ENCODE results near the gene RFC5. TPM values are rescaled to one million over a fixed set of nuclear protein-coding genes. Genes with fewer than 3 reads are reported as not detected.

RFC5 gene
- total and polyA plus RNA-seq, 2 of the 13 experiments (the other 11 are each of a cell fraction or from before 2014, with no cell fraction given) = 16.8 to 51.4 TPM

GRCh38 chr12:118025168-118025567, 8.7 kb downstream of the RFC5 start:
- CTCF ChIA-PET (ENCODE audit: low intra/inter-chr PET ratio, low total read pairs) = no interaction called here

DNA sequence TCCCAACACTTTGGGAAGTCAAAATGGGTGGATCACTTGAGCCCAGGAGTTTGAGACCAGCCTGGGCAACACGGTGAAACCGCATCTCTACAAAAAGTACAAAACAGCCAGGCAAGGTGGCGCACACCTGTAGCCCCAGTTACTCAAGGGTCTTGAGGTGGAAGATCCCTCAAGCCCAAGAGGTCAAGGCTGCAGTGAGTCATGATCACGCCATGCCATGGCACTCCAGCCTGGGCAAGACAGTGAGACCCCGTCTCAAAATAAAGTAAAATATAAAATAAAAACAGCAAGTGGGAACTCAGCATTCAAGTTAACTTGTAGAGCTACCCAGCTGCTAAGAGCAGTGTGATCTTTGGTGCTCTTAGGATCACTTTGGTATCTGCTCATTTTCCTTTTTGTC, 12.7 kb downstream of the RFC5 start:
- 94% methylated on average over 5 of the region's 5 CpGs for WGBS (ENCODE audit: low lambda C conversion rate)
- Histone ChIP-seq H4K20me1 (ENCODE audit: insufficient read depth, low read length) (no peaks in the 10 kb centered on the region), H3K9ac (ENCODE audit: insufficient read depth, low read depth, low read length) (no peak overlapping the region), H3K79me2 (ENCODE audit: insufficient read depth, low read length) (no peaks in the 10 kb centered on the region), H3K4me1 (ENCODE audit: insufficient read depth, low read length) (no peaks in the 10 kb centered on the region), H3K27me3 (ENCODE audit: control insufficient read depth in 1 of 2, insufficient read depth in 2 of 2, low read length in 2 of 2) (no peaks in the 10 kb centered on the region), H3K4me2 (ENCODE audit: low read depth, low read length) (no peak overlapping the region), H3K27ac (ENCODE audit: extremely low read length, insufficient read depth, low read length) (no peak overlapping the region), H2AFZ (ENCODE audit: low read length) (no peak overlapping the region), H3K9me3 (ENCODE audit: low read length) (no peaks in the 10 kb centered on the region), H3K36me3 (replicated peaks in 1 of 2; ENCODE audit: control insufficient read depth in 1 of 2, insufficient read depth in 2 of 2, low read length in 2 of 2) (peaks cover 17 to 58% of the 10 kb centered on the region in 2 experiments), H3K4me3 (replicated peaks in 1 of 3; ENCODE audit: insufficient read depth in 1 of 3, low read depth in 2 of 3, low read length in 3 of 3) (no peak overlapping the region)
- no TSS peak for BruUV-seq (replicated peaks)
- ATAC-seq = no peak
- no peak for FAIRE-seq
- POLR2A ChIA-PET = interaction anchor here (1.9 kb wide), 1 partner anchor 13 kb away, joined by 5 read pairs; the partner anchor contains the start of gene RFC5
- in situ Hi-C loops (cut with HindIII; ENCODE audit: extremely low pct_ligation_motif_present, low pct_unique_long_range_greater_than_20kb) = no loop called here
- intact Hi-C loops (cut with micrococcal nuclease; ENCODE audit: unreplicated experiment) = no loop called here
- DNase-seq (ENCODE audit: low spot score) = no peak
- CTCF ChIA-PET (ENCODE audit: low intra/inter-chr PET ratio, low total read pairs) = no interaction called here
- TF ChIP-seq RELA (CRISPR knock-in tag; IDR thresholded peaks at IDR 0.05) = no peak
- no peak for TF ChIP-seq PAXIP1 (CRISPR knock-in tag; conservative IDR thresholded peaks at IDR 0.05)
- TF ChIP-seq MAX (IDR thresholded peaks at IDR 0.05) = no peak
- no peak for TF ChIP-seq TFE3 (CRISPR knock-in tag; IDR thresholded peaks at IDR 0.05)
- TF ChIP-seq CCAR2 (optimal IDR thresholded peaks at IDR 0.05; ENCODE audit: low read depth, low read length) = no peak
- TF ChIP-seq, protein P1, sequence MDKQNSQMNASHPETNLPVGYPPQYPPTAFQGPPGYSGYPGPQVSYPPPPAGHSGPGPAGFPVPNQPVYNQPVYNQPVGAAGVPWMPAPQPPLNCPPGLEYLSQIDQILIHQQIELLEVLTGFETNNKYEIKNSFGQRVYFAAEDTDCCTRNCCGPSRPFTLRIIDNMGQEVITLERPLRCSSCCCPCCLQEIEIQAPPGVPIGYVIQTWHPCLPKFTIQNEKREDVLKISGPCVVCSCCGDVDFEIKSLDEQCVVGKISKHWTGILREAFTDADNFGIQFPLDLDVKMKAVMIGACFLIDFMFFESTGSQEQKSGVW (CRISPR knock-in tag; IDR thresholded peaks at IDR 0.05; ENCODE audit: borderline replicate concordance) = no peak
- TF ChIP-seq TOPORS (CRISPR knock-in tag; IDR thresholded peaks at IDR 0.05) = no peak
- no peak for TF ChIP-seq IKZF4 (CRISPR knock-in tag; IDR thresholded peaks at IDR 0.05; ENCODE audit: borderline replicate concordance, low read depth, not compliant biosample characterization)
- TF ChIP-seq ZNF672 (CRISPR knock-in tag; IDR thresholded peaks at IDR 0.05) = no peak

More at GRCh38 chr12:118025168-118025567, 8.7 kb downstream of the RFC5 start:
- no peaks in the 10 kb centered on the region for H3K9me3 ChIP-seq (ENCODE audit: low read length)
- no peak for ATAC-seq
- WGBS (ENCODE audit: low lambda C conversion rate) = 92% methylated on average over 4 of the region's 4 CpGs
- H2AFZ ChIP-seq (ENCODE audit: low read length) = no peak overlapping the region
- H3K4me3 ChIP-seq (replicated peaks in 1 of 3; ENCODE audit: insufficient read depth in 1 of 3, low read depth in 2 of 3, low read length in 3 of 3) = no peak overlapping the region
- no TSS peak for BruUV-seq (replicated peaks)
- H3K27ac ChIP-seq (ENCODE audit: extremely low read length, insufficient read depth, low read length) = no peak overlapping the region
- POLR2A ChIA-PET = no interaction called here
- no peaks in the 10 kb centered on the region for H4K20me1 ChIP-seq (ENCODE audit: insufficient read depth, low read length)
- in situ Hi-C loops (cut with HindIII; ENCODE audit: extremely low pct_ligation_motif_present, low pct_unique_long_range_greater_than_20kb) = no loop called here
- H3K4me2 ChIP-seq (ENCODE audit: low read depth, low read length) = no peak overlapping the region
- DNase-seq (ENCODE audit: low spot score) = no peak
- no peaks in the 10 kb centered on the region for H3K79me2 ChIP-seq (ENCODE audit: insufficient read depth, low read length)
- no peaks in the 10 kb centered on the region for H3K27me3 ChIP-seq (ENCODE audit: control insufficient read depth in 1 of 2, insufficient read depth in 2 of 2, low read length in 2 of 2)
- peaks cover 18 to 56% of the 10 kb centered on the region in 2 experiments for H3K36me3 ChIP-seq (replicated peaks in 1 of 2; ENCODE audit: control insufficient read depth in 1 of 2, insufficient read depth in 2 of 2, low read length in 2 of 2)
- TF ChIP-seq STAT5B (CRISPR knock-in tag; IDR thresholded peaks at IDR 0.05) (no peak), BRD4 (CRISPR knock-in tag; IDR thresholded peaks at IDR 0.05) (no peak), ZNF724P (CRISPR knock-in tag; IDR thresholded peaks at IDR 0.05; ENCODE audit: borderline replicate concordance) (no peak), MAX (IDR thresholded peaks at IDR 0.05) (no peak), NKX3-1 (CRISPR knock-in tag; IDR thresholded peaks at IDR 0.05) (no peak), SPEN (CRISPR knock-in tag; IDR thresholded peaks at IDR 0.05; ENCODE audit: low read depth) (no peak), ZNF768 (CRISPR knock-in tag; IDR thresholded peaks at IDR 0.05) (no peak), AGO2 (optimal IDR thresholded peaks at IDR 0.05; ENCODE audit: low read depth, low read length) (no peak), ZNF572 (CRISPR knock-in tag; IDR thresholded peaks at IDR 0.05) (no peak)
- intact Hi-C loops (cut with micrococcal nuclease; ENCODE audit: unreplicated experiment) = no loop called here
- no peak for FAIRE-seq
- H3K4me1 ChIP-seq (ENCODE audit: insufficient read depth, low read length) = no peaks in the 10 kb centered on the region
- H3K9ac ChIP-seq (ENCODE audit: insufficient read depth, low read depth, low read length) = no peak overlapping the region
